ENCODE data around the gene LPP.
A peak's percentile ranks its signal among the peaks of the same experiment; 100 is the strongest.

Gene LPP

GRCh38 chr3:188830893-188831292 lies 676.9 kb downstream of the LPP start:
- DNase-seq (ENCODE audit: low read depth in 2 of 2): no peak

- no peak for DNase-seq (ENCODE audit: low read depth in 2 of 2)
Observed at GRCh38 chr3:188832146-188832545, 678.2 kb downstream of the LPP start.

- no peak for DNase-seq (ENCODE audit: low read depth in 2 of 2)
Observed at GRCh38 chr3:188832961-188833721, 679.2 kb downstream of the LPP start.

- peak; percentile 4 to 7 for DNase-seq (ENCODE audit: low read depth in 2 of 2)
Observed at GRCh38 chr3:188834349-188834748, 680.4 kb downstream of the LPP start.

- no peak for DNase-seq (ENCODE audit: low read depth in 2 of 2)
Observed at GRCh38 chr3:188839187-188839695, 685.3 kb downstream of the LPP start.

- DNase-seq (ENCODE audit: low read depth in 2 of 2): no peak
Observed at GRCh38 chr3:188840290-188840689, 686.3 kb downstream of the LPP start.

GRCh38 chr3:188841906-188842305 lies 687.9 kb downstream of the LPP start:
- DNase-seq (ENCODE audit: low read depth in 2 of 2): no peak

- DNase-seq (ENCODE audit: low read depth in 2 of 2): no peak
Observed at GRCh38 chr3:188842639-188843038, 688.7 kb downstream of the LPP start.

- DNase-seq (ENCODE audit: low read depth in 2 of 2): no peak
Observed at GRCh38 chr3:188844096-188844495, 690.1 kb downstream of the LPP start.

GRCh38 chr3:188845514-188845913 lies 691.6 kb downstream of the LPP start:
- no peak for DNase-seq (ENCODE audit: low read depth in 2 of 2)

- DNase-seq (ENCODE audit: low read depth in 2 of 2): no peak
Observed at GRCh38 chr3:188848947-188849346, 695.0 kb downstream of the LPP start.

- DNase-seq (ENCODE audit: low read depth in 2 of 2): no peak
Observed at GRCh38 chr3:188853856-188854771, 700.2 kb downstream of the LPP start.

GRCh38 chr3:188854772-188855149 lies 700.8 kb downstream of the LPP start:
- DNase-seq (ENCODE audit: low read depth in 2 of 2): no peak

GRCh38 chr3:188855675-188856074 lies 701.7 kb downstream of the LPP start:
- DNase-seq (ENCODE audit: low read depth in 2 of 2): no peak

GRCh38 chr3:188860147-188860546 lies 706.2 kb downstream of the LPP start:
- DNase-seq (ENCODE audit: low read depth in 2 of 2): no peak

GRCh38 chr3:188861842-188862744 lies 708.1 kb downstream of the LPP start:
- no peak for DNase-seq (ENCODE audit: low read depth in 2 of 2)

GRCh38 chr3:188863999-188864406 lies 710.0 kb downstream of the LPP start:
- no peak for DNase-seq (ENCODE audit: low read depth in 2 of 2)

- no peak for DNase-seq (ENCODE audit: low read depth in 2 of 2)
Observed at GRCh38 chr3:188867691-188868265, 713.8 kb downstream of the LPP start.

- DNase-seq (ENCODE audit: low read depth in 2 of 2): no peak
Observed at GRCh38 chr3:188868803-188869202, 714.8 kb downstream of the LPP start.

GRCh38 chr3:188869628-188870027 lies 715.7 kb downstream of the LPP start:
- DNase-seq (ENCODE audit: low read depth in 2 of 2): no peak

GRCh38 chr3:188870431-188870830 lies 716.5 kb downstream of the LPP start:
- no peak for DNase-seq (ENCODE audit: low read depth in 2 of 2)
